Heart right ventricle (tissue), 16 donors: ENCODE results near the gene KTI12. TPM values are rescaled to one million over a fixed set of nuclear protein-coding genes. Genes with fewer than 3 reads are reported as not detected.
"Not testable (repeated sequence)": the region's sequence is repeated elsewhere in the genome, so short reads cannot be mapped to it uniquely, and the experiment has no call there.

Source experiments
- ATAC-seq, 8 donors: fragments of 200-7000 bp; cut with Tn5 transposase; one replicate each; pipeline ENCODE4 v1.9.1; 2020; ENCODE audit warnings: mild to moderate bottlenecking in 8 of 8, moderate library complexity in 8 of 8, moderate number of reproducible peaks in 1 of 8
- DNase-seq, 2 donors: peaks; one replicate each; pipeline ENCODE4 v3.0.0-alpha.2; 2020
- H3K27ac ChIP-seq, 10 donors: fragments of 200-600 bp; sonication (generic) in 2 of 10; one replicate each; pipeline versions ENCODE4 v1.5.0 to v1.8.0; 2020 to 2022; ENCODE audit warnings: mild to moderate bottlenecking in 3 of 10
- H3K27me3 ChIP-seq, 7 donors: fragments of 200-600 bp; one replicate each; pipeline ENCODE4 v1.8.0; 2021 to 2022; ENCODE audit warnings: mild to moderate bottlenecking in 2 of 7
- H3K36me3 ChIP-seq, 9 donors: fragments of 200-600 bp; sonication (generic) in 1 of 9; one replicate each; pipeline versions ENCODE4 v1.5.0 to v1.8.0; 2020 to 2022; ENCODE audit warnings: mild to moderate bottlenecking in 2 of 9
- H3K4me1 ChIP-seq, 9 donors: fragments of 200-600 bp; sonication (generic) in 1 of 9; one replicate each; pipeline versions ENCODE4 v1.5.0 to v1.8.0; 2020 to 2022; ENCODE audit warnings: mild to moderate bottlenecking in 4 of 9
- H3K4me3 ChIP-seq, 10 donors: fragments of 200-600 bp; sonication (generic) in 2 of 10; one replicate each; pipeline versions ENCODE4 v1.5.0 to v1.8.0; 2020 to 2022; ENCODE audit warnings: mild to moderate bottlenecking in 7 of 10, moderate library complexity in 2 of 10
- H3K9me3 ChIP-seq, 11 donors: fragments of 200-600 bp in 10 of 11; sonication (generic) in 2 of 11; one replicate each; pipeline versions ENCODE4 v1.5.0 to v1.8.0; 2013 to 2022; ENCODE audit warnings: mild to moderate bottlenecking in 2 of 11, control low read depth in 1 of 11, moderate library complexity in 1 of 11
- CTCF ChIP-seq, 9 donors: fragments of 200-600 bp; sonication (generic) in 2 of 9; IDR thresholded peaks; one replicate each; pipeline versions ENCODE4 v1.5.0 to v1.8.0; 2021 to 2022; ENCODE audit warnings: antibody characterized with exemption in 9 of 9, mild to moderate bottlenecking in 5 of 9, moderate library complexity in 1 of 9
- whole genome bisulfite sequencing, 2 donors: extraction: QIAGEN DNeasy Blood & Tissue Kit; methylation state at CpG; one replicate each; pipeline ENCODE4 v1.1.7; 2013; ENCODE audit warnings: inconsistent platforms in 1 of 2; 5-methylcytosine and 5-hydroxymethylcytosine counted together
- intact Hi-C, 10 donors: fragments of 100-400 bp; cut with DNase I; formaldehyde crosslinking; loops; one replicate each; pipeline versions ENCODE4 v1.11.1 to v1.14.2; 2022
- polyA plus RNA-seq, 2 donors: library from polyadenylated mRNA; stranded (reverse); fragments of 200-250 nt; gene quantifications; one replicate each; pipeline ENCODE4 v1.2.3, GENCODE V29; 2013
- total RNA-seq, 10 donors: library from RNA; stranded (reverse); fragmentation: NEBNext Ultra II Directional in 3 of 10; extraction: Animal tissue kit (Norgen Biotek cat#: 25700) in 3 of 10; gene quantifications; one replicate each; pipeline versions ENCODE4 v1.2.1 to v1.2.4, GENCODE V29; 2021 to 2023
- donor health status: Arrhythmogenic right ventricular cardiomyopathy.
- donor health status: ischemic (EF 13 %, LVEDD 7.1; RV severe dilation, severe dysfunction).
- donor health status: healthy with polysubstance abuse.
- donor health status: DM: no; HTN: yes; CAD: no.
- donor health status: DM: no; HTN: no; CAD: no.
- donor health status: ischemic (EF 25% LVEDD 6.9; RV normal size, moderate dysfunction).
- donor health status: ischemic (EF 25% LVEDD 5.7; RV mildly dilated, moderate dysfunction).
- donor health status: healthy.
- donor health status: DM: yes; HTN: yes; CAD: no.
- donor health status: Ischemic cardiomyopathy.
- donor health status: ischemic (EF 35%, LVEDD 5.7; RV mildly dilated, moderate dysfunction).
- donor health status: nonischemic (EF 11% LVEDD 7.7; RV severe dilation, severe dysfunction).
- donor health status: DM: yes; HTN: yes; CAD: no.
- donor health status: PGD.
- donor health status: ischemic (EF 29% LVEDD 5.4; RV normal size, mild dysfunction).
- donor health status: nonischemic (EF 23%, LVEDD 6.1; RV moderate dilation, normal function).

Gene KTI12
- total and polyA plus RNA-seq, 12 donors, result 1.9 to 7.5 (median 3.5) TPM

- Histone ChIP-seq H3K36me3 (peaks cover 0 to 34% (median 0%) of the 10 kb centered on the region in 9 donors), H3K4me3 (peak overlapping the region; percentile 67 to 99 (median 90)), H3K4me1 (peaks cover 2 to 50% (median 37%) of the 10 kb centered on the region in 9 donors), H3K27ac (peak overlapping the region; percentile 73 to 97 (median 90)), H3K9me3 (no peaks in the 10 kb centered on the region), H3K27me3 (no peaks in the 10 kb centered on the region)
- intact Hi-C loops, result loop anchor here in 1 of 10 donors (5.0 kb wide), 1 partner anchor 177 kb away; the partner anchor contains the start of gene NRDC
- WGBS, 2 donors, result 2 to 5% methylated on average over 13 of the region's 13 CpGs
- no peak for TF ChIP-seq CTCF (IDR thresholded peaks at IDR 0.05)
- DNase-seq, result no peak
- ATAC-seq, result no peak
Measured at GRCh38 chr1:52054496-52055065, 21.0 kb upstream of the KTI12 start.

- TF ChIP-seq CTCF (IDR thresholded peaks at IDR 0.05), result no peak
- 97 to 100% methylated on average over 1 of the region's 1 CpG for WGBS, 2 donors
- H3K27me3 ChIP-seq, result no peaks in the 10 kb centered on the region
- peaks cover 2 to 42% (median 30%) of the 10 kb centered on the region in 9 donors for H3K4me1 ChIP-seq
- no peaks in the 10 kb centered on the region for H3K9me3 ChIP-seq
- H3K27ac ChIP-seq, result no peak overlapping the region
- DNase-seq, result no peak
- H3K4me3 ChIP-seq, result peak overlapping the region in 7 of 10 donors; percentile 73 to 99 (median 90)
- ATAC-seq, result no peak
- H3K36me3 ChIP-seq, result peaks cover 0 to 32% (median 0%) of the 10 kb centered on the region in 9 donors
- intact Hi-C loops, result no loop called here
Measured at GRCh38 chr1:52053862-52054261, 20.3 kb upstream of the KTI12 start.

- Histone ChIP-seq H3K36me3 (peaks cover 0 to 43% (median 0%) of the 10 kb centered on the region in 9 donors), H3K4me1 (peaks cover 1 to 12% (median 8%) of the 10 kb centered on the region in 9 donors)
- H3K27me3 ChIP-seq, H3K27ac ChIP-seq, H3K9me3 ChIP-seq, H3K4me3 ChIP-seq, ATAC-seq, DNase-seq, intact Hi-C loops: not testable (repeated sequence)
- 98 to 99% methylated on average over 4 of the region's 4 CpGs for WGBS, 2 donors
Measured at GRCh38 chr1:52049337-52049736, 15.7 kb upstream of the KTI12 start.

- H3K27ac ChIP-seq, H3K4me3 ChIP-seq, ATAC-seq, H3K9me3 ChIP-seq, H3K4me1 ChIP-seq, H3K27me3 ChIP-seq, DNase-seq, intact Hi-C loops: not testable (repeated sequence)
- peaks cover 0 to 31% (median 5%) of the 10 kb centered on the region in 9 donors for H3K36me3 ChIP-seq
- WGBS, 2 donors, result 96 to 98% methylated on average over 4 of the region's 4 CpGs
Measured at GRCh38 chr1:52045666-52046195, 12.1 kb upstream of the KTI12 start.

- ATAC-seq, result no peak
- WGBS, 2 donors, result 91 to 92% methylated on average over 2 of the region's 2 CpGs
- no peaks in the 10 kb centered on the region for H3K27me3 ChIP-seq
- no peaks in the 10 kb centered on the region for H3K4me1 ChIP-seq
- H3K4me3 ChIP-seq, result no peak overlapping the region
- no peak for DNase-seq
- no peak overlapping the region for H3K27ac ChIP-seq
- H3K9me3 ChIP-seq, result no peaks in the 10 kb centered on the region
- TF ChIP-seq CTCF (IDR thresholded peaks at IDR 0.05), result no peak
- H3K36me3 ChIP-seq, result peaks cover 0 to 31% (median 5%) of the 10 kb centered on the region in 9 donors
- intact Hi-C loops, result no loop called here
Measured at GRCh38 chr1:52045236-52045635, 11.6 kb upstream of the KTI12 start.
